IPS-15b (cell line): ENCODE results near the gene PLCG2.

Experiments
- H3K27me3 ChIP-seq: one replicate; pipeline ENCODE4 v1.6.1; 2013; ENCODE audit warnings: low read length; ENCODE audit not compliant: control insufficient read depth, insufficient read depth
- H3K36me3 ChIP-seq: one replicate; pipeline ENCODE4 v1.6.1; 2013; ENCODE audit warnings: low read length; ENCODE audit not compliant: control insufficient read depth, insufficient read depth
- H3K4me1 ChIP-seq: one replicate; pipeline ENCODE4 v1.6.1; 2013; ENCODE audit warnings: mild to moderate bottlenecking, low read length; ENCODE audit not compliant: control insufficient read depth, insufficient read depth
- H3K4me3 ChIP-seq: one replicate; pipeline ENCODE4 v1.5.1; 2013; ENCODE audit warnings: low read depth, low read length
- H3K9ac ChIP-seq: one replicate; pipeline ENCODE4 v1.6.1; 2013; ENCODE audit warnings: low read depth, mild to moderate bottlenecking, low read length
- H3K9me3 ChIP-seq: one replicate; pipeline ENCODE4 v1.6.1; 2013; ENCODE audit warnings: mild to moderate bottlenecking, low read length; ENCODE audit not compliant: control insufficient read depth, insufficient read depth

PLCG2 gene

GRCh38 chr16:81894592-81894991 is 115.5 kb downstream of the PLCG2 start:
- H3K36me3 ChIP-seq = no peaks in the 10 kb centered on the region
- H3K4me1 ChIP-seq = peaks cover 7% of the 10 kb centered on the region
- H3K9ac ChIP-seq = no peak overlapping the region

GRCh38 chr16:81896902-81897301 is 117.8 kb downstream of the PLCG2 start:
- no peaks in the 10 kb centered on the region for H3K4me1 ChIP-seq
- H3K36me3 ChIP-seq = no peaks in the 10 kb centered on the region

More at GRCh38 chr16:81894592-81894991, 115.5 kb downstream of the PLCG2 start:
- Histone ChIP-seq H3K27me3 (no peaks in the 10 kb centered on the region), H3K9me3 (no peaks in the 10 kb centered on the region), H3K4me3 (no peak overlapping the region)

GRCh38 chr16:81899601-81900000 is 120.5 kb downstream of the PLCG2 start:
- no peaks in the 10 kb centered on the region for H3K27me3 ChIP-seq
- H3K9me3 ChIP-seq = no peaks in the 10 kb centered on the region
- no peaks in the 10 kb centered on the region for H3K36me3 ChIP-seq
- H3K4me1 ChIP-seq = no peaks in the 10 kb centered on the region
- H3K4me3 ChIP-seq = no peak overlapping the region
- no peak overlapping the region for H3K9ac ChIP-seq

More at GRCh38 chr16:81896902-81897301, 117.8 kb downstream of the PLCG2 start:
- Histone ChIP-seq H3K4me3 (no peak overlapping the region), H3K9ac (no peak overlapping the region), H3K27me3 (no peaks in the 10 kb centered on the region), H3K9me3 (no peaks in the 10 kb centered on the region)

- Histone ChIP-seq H3K9ac (no peak overlapping the region), H3K36me3 (no peaks in the 10 kb centered on the region), H3K4me3 (no peak overlapping the region), H3K27me3 (no peaks in the 10 kb centered on the region), H3K4me1 (no peaks in the 10 kb centered on the region), H3K9me3 (no peaks in the 10 kb centered on the region)
These were observed 120.9 kb downstream of the PLCG2 start for GRCh38 chr16:81900014-81900413.

- Histone ChIP-seq H3K36me3 (no peaks in the 10 kb centered on the region), H3K9me3 (no peaks in the 10 kb centered on the region), H3K4me3 (no peak overlapping the region), H3K4me1 (no peaks in the 10 kb centered on the region), H3K9ac (no peak overlapping the region), H3K27me3 (no peaks in the 10 kb centered on the region)
These were observed 121.4 kb downstream of the PLCG2 start for GRCh38 chr16:81900456-81900855.

- Histone ChIP-seq H3K27me3 (no peaks in the 10 kb centered on the region), H3K4me1 (no peaks in the 10 kb centered on the region), H3K9me3 (no peaks in the 10 kb centered on the region), H3K9ac (no peak overlapping the region), H3K4me3 (no peak overlapping the region), H3K36me3 (no peaks in the 10 kb centered on the region)
These were observed 122.4 kb downstream of the PLCG2 start for GRCh38 chr16:81901484-81901883.

GRCh38 chr16:81902025-81902424 is 122.9 kb downstream of the PLCG2 start:
- Histone ChIP-seq H3K9me3 (no peaks in the 10 kb centered on the region), H3K4me1 (no peaks in the 10 kb centered on the region), H3K36me3 (no peaks in the 10 kb centered on the region), H3K4me3 (no peak overlapping the region), H3K27me3 (no peaks in the 10 kb centered on the region), H3K9ac (no peak overlapping the region)

GRCh38 chr16:81904320-81904719 is 125.2 kb downstream of the PLCG2 start:
- H3K4me1 ChIP-seq = no peaks in the 10 kb centered on the region
- H3K9me3 ChIP-seq = no peaks in the 10 kb centered on the region
- H3K27me3 ChIP-seq = no peaks in the 10 kb centered on the region
- no peak overlapping the region for H3K9ac ChIP-seq
- H3K4me3 ChIP-seq = no peak overlapping the region
- no peaks in the 10 kb centered on the region for H3K36me3 ChIP-seq

GRCh38 chr16:81905277-81905676 is 126.2 kb downstream of the PLCG2 start:
- Histone ChIP-seq H3K9me3 (no peaks in the 10 kb centered on the region), H3K9ac (no peak overlapping the region)

GRCh38 chr16:81907681-81908080 is 128.6 kb downstream of the PLCG2 start:
- Histone ChIP-seq H3K4me1 (no peaks in the 10 kb centered on the region), H3K27me3 (no peaks in the 10 kb centered on the region), H3K36me3 (no peaks in the 10 kb centered on the region), H3K9ac (no peak overlapping the region), H3K9me3 (no peaks in the 10 kb centered on the region), H3K4me3 (no peak overlapping the region)

More at GRCh38 chr16:81905277-81905676, 126.2 kb downstream of the PLCG2 start:
- Histone ChIP-seq H3K27me3 (no peaks in the 10 kb centered on the region), H3K4me1 (no peaks in the 10 kb centered on the region), H3K36me3 (no peaks in the 10 kb centered on the region), H3K4me3 (no peak overlapping the region)

- no peaks in the 10 kb centered on the region for H3K4me1 ChIP-seq
- no peaks in the 10 kb centered on the region for H3K9me3 ChIP-seq
- H3K27me3 ChIP-seq = no peaks in the 10 kb centered on the region
- no peaks in the 10 kb centered on the region for H3K36me3 ChIP-seq
- H3K4me3 ChIP-seq = no peak overlapping the region
- no peak overlapping the region for H3K9ac ChIP-seq
These were observed 129.6 kb downstream of the PLCG2 start for GRCh38 chr16:81908466-81909262.

GRCh38 chr16:81910366-81910885 is 131.3 kb downstream of the PLCG2 start:
- Histone ChIP-seq H3K4me3 (no peak overlapping the region), H3K36me3 (no peaks in the 10 kb centered on the region), H3K9ac (no peak overlapping the region), H3K27me3 (no peaks in the 10 kb centered on the region), H3K9me3 (no peaks in the 10 kb centered on the region), H3K4me1 (no peaks in the 10 kb centered on the region)
